Measurements from ENCODE around the gene APCDD1L. TPM values are rescaled to one million over a fixed set of nuclear protein-coding genes. Genes with fewer than 3 reads are reported as not detected.
"Not testable (repeated sequence)": the region's sequence is repeated elsewhere in the genome, so short reads cannot be mapped to it uniquely, and the experiment has no call there.

Gene APCDD1L
- total RNA-seq, 1 donor from 2014 or later = 4.2 TPM

DNA sequence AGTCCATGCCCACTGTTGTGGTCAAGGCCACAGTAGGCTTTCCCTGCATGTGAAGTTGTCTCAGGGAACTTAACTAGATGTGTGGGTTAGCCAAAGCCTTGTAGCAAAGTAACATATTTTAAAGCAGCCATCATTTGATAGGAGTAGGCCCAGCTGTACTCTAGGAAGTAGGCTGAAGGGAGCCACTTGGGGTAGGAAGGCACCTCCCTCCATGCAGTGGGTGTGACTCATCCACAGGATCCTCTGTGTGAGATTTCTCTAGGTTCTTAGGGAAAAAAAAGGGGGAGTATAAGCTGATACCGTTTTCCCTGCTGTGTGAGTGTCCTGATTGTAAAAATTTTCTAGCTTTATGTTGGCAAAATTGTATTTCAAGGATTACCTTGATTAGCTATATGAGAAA lies 81.4 kb downstream of the APCDD1L start:
- Histone ChIP-seq H3K4me1 (ENCODE audit: control insufficient read depth in 3 of 3, insufficient read depth in 3 of 3, low read length in 3 of 3) (peaks cover 12 to 25% (median 19%) of the 10 kb centered on the region in 3 donors), H3K4me3 (ENCODE audit: low read length in 3 of 3) (no peak overlapping the region), H3K27ac (ENCODE audit: low read depth, low read length) (no peak overlapping the region), H3K9ac (ENCODE audit: low read depth in 1 of 3, low read length in 3 of 3) (no peak overlapping the region), H3K36me3 (ENCODE audit: control insufficient read depth in 3 of 3, insufficient read depth in 3 of 3, low read length in 3 of 3) (peaks cover 0 to 10% (median 6%) of the 10 kb centered on the region in 3 donors), H3K27me3 (ENCODE audit: control insufficient read depth in 3 of 3, insufficient read depth in 3 of 3, low read length in 3 of 3) (no peaks in the 10 kb centered on the region), H3K9me3 (ENCODE audit: control insufficient read depth in 3 of 3, low read length in 3 of 3) (no peaks in the 10 kb centered on the region)

GRCh38 chr20:58433029-58433647 lies 82.1 kb downstream of the APCDD1L start:
- H3K9me3 ChIP-seq (ENCODE audit: control insufficient read depth in 3 of 3, low read length in 3 of 3) = no peaks in the 10 kb centered on the region
- no peak overlapping the region for H3K27ac ChIP-seq (ENCODE audit: low read depth, low read length)
- peaks cover 0 to 6% (median 6%) of the 10 kb centered on the region in 3 donors for H3K36me3 ChIP-seq (ENCODE audit: control insufficient read depth in 3 of 3, insufficient read depth in 3 of 3, low read length in 3 of 3)
- no peak overlapping the region for H3K4me3 ChIP-seq (ENCODE audit: low read length in 3 of 3)
- H3K27me3 ChIP-seq (ENCODE audit: control insufficient read depth in 3 of 3, insufficient read depth in 3 of 3, low read length in 3 of 3) = no peaks in the 10 kb centered on the region
- no peak overlapping the region for H3K9ac ChIP-seq (ENCODE audit: low read depth in 1 of 3, low read length in 3 of 3)
- peaks cover 12 to 25% (median 19%) of the 10 kb centered on the region in 3 donors for H3K4me1 ChIP-seq (ENCODE audit: control insufficient read depth in 3 of 3, insufficient read depth in 3 of 3, low read length in 3 of 3)

- Histone ChIP-seq H3K36me3 (ENCODE audit: control insufficient read depth in 3 of 3, insufficient read depth in 3 of 3, low read length in 3 of 3) (peaks cover 0 to 6% (median under 1%) of the 10 kb centered on the region in 3 donors), H3K9me3 (ENCODE audit: control insufficient read depth in 3 of 3, low read length in 3 of 3) (no peaks in the 10 kb centered on the region), H3K27ac (ENCODE audit: low read depth, low read length) (no peak overlapping the region), H3K9ac (ENCODE audit: low read depth in 1 of 3, low read length in 3 of 3) (no peak overlapping the region), H3K27me3 (ENCODE audit: control insufficient read depth in 3 of 3, insufficient read depth in 3 of 3, low read length in 3 of 3) (no peaks in the 10 kb centered on the region), H3K4me1 (ENCODE audit: control insufficient read depth in 3 of 3, insufficient read depth in 3 of 3, low read length in 3 of 3) (peaks cover 12 to 22% (median 19%) of the 10 kb centered on the region in 3 donors), H3K4me3 (ENCODE audit: low read length in 3 of 3) (no peak overlapping the region)
Measured at GRCh38 chr20:58432186-58432954, 82.8 kb downstream of the APCDD1L start.

DNA sequence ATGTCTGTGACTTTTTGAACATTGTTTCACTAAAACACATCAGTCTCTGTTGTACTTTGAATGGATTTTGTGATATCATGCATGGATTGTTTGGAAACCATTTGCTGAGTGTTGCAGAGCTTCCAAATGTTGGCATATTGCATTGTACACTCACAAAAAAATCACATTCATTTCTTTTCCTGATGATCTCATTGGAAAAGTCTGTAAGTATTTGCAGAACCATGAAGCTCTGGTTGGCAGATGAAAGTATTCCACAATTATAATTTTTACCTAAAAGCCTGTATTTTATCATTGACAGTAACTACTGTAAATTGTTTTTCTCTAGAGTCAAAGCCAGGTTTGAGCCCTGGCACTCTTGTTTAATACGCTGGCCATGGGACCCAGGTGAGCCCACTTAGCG lies 84.1 kb downstream of the APCDD1L start:
- no peak overlapping the region for H3K4me3 ChIP-seq (ENCODE audit: low read length in 3 of 3)

DNA sequence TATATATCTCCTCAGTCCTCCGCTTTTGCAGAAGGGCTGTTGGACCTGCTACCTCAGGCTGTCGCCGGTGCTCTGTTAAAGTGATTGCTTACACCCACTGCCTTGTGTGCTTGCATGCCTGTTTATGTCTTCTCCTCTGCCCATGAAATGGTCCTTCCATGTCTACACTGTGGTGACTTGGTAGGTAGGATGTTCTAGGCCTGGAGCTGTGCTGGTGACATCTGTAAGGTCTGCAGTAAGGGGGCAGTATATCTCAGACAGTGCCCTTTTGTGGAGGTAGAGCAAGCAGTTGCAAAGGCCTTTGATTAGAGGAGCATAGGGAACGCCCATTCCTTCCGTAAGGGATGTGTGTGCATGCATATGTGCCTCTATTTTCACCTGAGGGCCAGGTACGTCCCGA lies 85.9 kb downstream of the APCDD1L start:
- H3K4me3 ChIP-seq (ENCODE audit: low read length in 3 of 3) = no peak overlapping the region
- H3K9ac ChIP-seq (ENCODE audit: low read depth in 1 of 3, low read length in 3 of 3) = no peak overlapping the region
- H3K27ac ChIP-seq (ENCODE audit: low read depth, low read length) = no peak overlapping the region
- peaks cover 12 to 23% (median 22%) of the 10 kb centered on the region in 3 donors for H3K4me1 ChIP-seq (ENCODE audit: control insufficient read depth in 3 of 3, insufficient read depth in 3 of 3, low read length in 3 of 3)
- H3K27me3 ChIP-seq (ENCODE audit: control insufficient read depth in 3 of 3, insufficient read depth in 3 of 3, low read length in 3 of 3) = no peaks in the 10 kb centered on the region
- H3K36me3 ChIP-seq (ENCODE audit: control insufficient read depth in 3 of 3, insufficient read depth in 3 of 3, low read length in 3 of 3) = peaks cover 0 to 4% (median 0%) of the 10 kb centered on the region in 3 donors
- no peaks in the 10 kb centered on the region for H3K9me3 ChIP-seq (ENCODE audit: control insufficient read depth in 3 of 3, low read length in 3 of 3)

More for the DNA sequence above, 84.1 kb downstream of the APCDD1L start:
- peaks cover 0 to 6% (median 0%) of the 10 kb centered on the region in 3 donors for H3K36me3 ChIP-seq (ENCODE audit: control insufficient read depth in 3 of 3, insufficient read depth in 3 of 3, low read length in 3 of 3)
- H3K9me3 ChIP-seq (ENCODE audit: control insufficient read depth in 3 of 3, low read length in 3 of 3) = no peaks in the 10 kb centered on the region
- no peak overlapping the region for H3K9ac ChIP-seq (ENCODE audit: low read depth in 1 of 3, low read length in 3 of 3)
- H3K27me3 ChIP-seq (ENCODE audit: control insufficient read depth in 3 of 3, insufficient read depth in 3 of 3, low read length in 3 of 3) = no peaks in the 10 kb centered on the region
- no peak overlapping the region for H3K27ac ChIP-seq (ENCODE audit: low read depth, low read length)
- H3K4me1 ChIP-seq (ENCODE audit: control insufficient read depth in 3 of 3, insufficient read depth in 3 of 3, low read length in 3 of 3) = peaks cover 12 to 22% (median 19%) of the 10 kb centered on the region in 3 donors

DNA sequence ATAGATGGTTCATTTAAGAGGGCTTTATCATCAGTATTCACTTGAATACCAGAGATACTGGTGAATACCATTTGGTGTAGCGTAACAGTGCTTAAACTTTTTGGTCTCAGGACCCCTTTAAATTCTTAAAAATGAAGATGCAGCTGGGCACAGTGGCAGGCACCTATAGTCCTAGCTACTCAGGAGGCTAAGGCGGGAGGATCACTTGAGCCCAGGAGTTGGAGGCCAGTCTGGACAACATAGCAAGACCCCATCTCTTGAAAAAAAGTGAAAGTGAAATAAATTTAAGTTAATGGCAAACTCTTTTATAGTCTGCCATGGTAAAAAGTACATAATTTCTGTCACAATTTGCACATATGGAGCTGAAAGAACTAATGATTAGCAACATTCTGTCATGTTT lies 86.8 kb downstream of the APCDD1L start:
- Histone ChIP-seq H3K27me3 (ENCODE audit: control insufficient read depth in 3 of 3, insufficient read depth in 3 of 3, low read length in 3 of 3) (no peaks in the 10 kb centered on the region), H3K36me3 (ENCODE audit: control insufficient read depth in 3 of 3, insufficient read depth in 3 of 3, low read length in 3 of 3) (peaks cover 0 to 4% (median 0%) of the 10 kb centered on the region in 3 donors), H3K27ac (ENCODE audit: low read depth, low read length) (no peak overlapping the region), H3K9me3 (ENCODE audit: control insufficient read depth in 3 of 3, low read length in 3 of 3) (no peaks in the 10 kb centered on the region), H3K9ac (ENCODE audit: low read depth in 1 of 3, low read length in 3 of 3) (no peak overlapping the region), H3K4me3 (ENCODE audit: low read length in 3 of 3) (no peak overlapping the region), H3K4me1 (ENCODE audit: control insufficient read depth in 3 of 3, insufficient read depth in 3 of 3, low read length in 3 of 3) (peaks cover 12 to 23% (median 19%) of the 10 kb centered on the region in 3 donors)

DNA sequence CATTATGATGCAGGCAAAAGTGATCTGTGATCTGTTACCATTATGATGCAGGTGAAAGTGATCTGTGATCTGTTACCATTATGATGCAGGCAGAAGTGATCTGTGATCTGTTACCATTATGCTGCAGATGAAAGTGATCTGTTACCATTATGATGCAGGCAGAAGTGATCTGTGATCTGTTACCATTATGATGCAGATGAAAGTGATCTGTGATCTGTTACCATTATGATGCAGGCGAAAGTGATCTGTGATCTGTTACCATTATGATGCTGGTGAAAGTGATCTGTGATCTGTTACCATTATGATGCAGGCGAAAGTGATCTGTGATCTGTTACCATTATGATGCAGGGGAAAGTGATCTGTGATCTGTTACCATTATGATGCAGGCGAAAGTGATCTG lies 87.6 kb downstream of the APCDD1L start:
- H3K36me3 ChIP-seq (ENCODE audit: control insufficient read depth in 3 of 3, insufficient read depth in 3 of 3, low read length in 3 of 3); H3K27ac ChIP-seq (ENCODE audit: low read depth, low read length); H3K9me3 ChIP-seq (ENCODE audit: control insufficient read depth in 3 of 3, low read length in 3 of 3); H3K27me3 ChIP-seq (ENCODE audit: control insufficient read depth in 3 of 3, insufficient read depth in 3 of 3, low read length in 3 of 3); H3K4me3 ChIP-seq (ENCODE audit: low read length in 3 of 3); H3K9ac ChIP-seq (ENCODE audit: low read depth in 1 of 3, low read length in 3 of 3): not testable (repeated sequence)
- peaks cover 9 to 15% (median 12%) of the 10 kb centered on the region in 3 donors for H3K4me1 ChIP-seq (ENCODE audit: control insufficient read depth in 3 of 3, insufficient read depth in 3 of 3, low read length in 3 of 3)

DNA sequence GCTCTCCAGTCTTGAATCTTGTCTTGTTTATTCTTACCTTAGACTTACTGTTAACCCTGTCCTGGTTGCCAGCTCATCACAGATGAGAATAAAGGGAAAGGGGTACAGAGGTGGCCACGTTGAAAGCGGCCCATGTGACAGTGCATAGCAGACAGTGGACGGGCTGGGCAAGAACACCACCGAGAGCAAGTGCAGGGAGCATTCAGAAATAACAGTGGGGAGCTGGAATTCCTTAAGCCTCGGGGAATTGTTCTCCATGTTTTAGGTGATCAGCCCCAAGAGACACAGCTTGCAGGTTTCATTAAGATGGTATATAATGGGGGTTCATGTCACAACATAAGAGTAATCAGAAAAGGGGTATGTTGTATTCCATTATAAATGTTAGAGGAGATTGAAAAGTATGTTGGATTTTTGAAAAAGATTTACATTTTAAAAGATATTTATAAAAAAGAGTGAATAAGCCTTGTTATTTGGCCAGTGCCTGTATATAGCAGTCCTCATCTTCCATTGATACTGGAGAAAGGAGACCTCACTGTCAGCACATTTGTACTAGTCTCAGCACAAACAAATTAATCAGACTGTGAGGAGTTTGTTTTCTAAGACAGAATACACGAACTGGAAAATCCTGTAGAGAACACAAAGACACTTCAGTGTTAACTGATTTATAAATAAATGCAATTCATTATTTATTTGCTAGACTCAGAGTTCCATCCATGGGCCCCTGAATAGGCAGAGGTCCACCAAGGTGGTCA lies 90.8 kb downstream of the APCDD1L start:
- Histone ChIP-seq H3K27me3 (ENCODE audit: control insufficient read depth in 3 of 3, insufficient read depth in 3 of 3, low read length in 3 of 3) (no peaks in the 10 kb centered on the region), H3K4me1 (ENCODE audit: control insufficient read depth in 3 of 3, insufficient read depth in 3 of 3, low read length in 3 of 3) (peaks cover 0 to 4% (median 0%) of the 10 kb centered on the region in 3 donors), H3K4me3 (ENCODE audit: low read length in 3 of 3) (no peak overlapping the region), H3K36me3 (ENCODE audit: control insufficient read depth in 3 of 3, insufficient read depth in 3 of 3, low read length in 3 of 3) (peaks cover 5 to 10% (median 7%) of the 10 kb centered on the region in 3 donors), H3K27ac (ENCODE audit: low read depth, low read length) (no peak overlapping the region), H3K9ac (ENCODE audit: low read depth in 1 of 3, low read length in 3 of 3) (no peak overlapping the region), H3K9me3 (ENCODE audit: control insufficient read depth in 3 of 3, low read length in 3 of 3) (no peaks in the 10 kb centered on the region)

GRCh38 chr20:58421497-58421850 lies 93.7 kb downstream of the APCDD1L start:
- Histone ChIP-seq H3K4me3 (ENCODE audit: low read length in 3 of 3) (no peak overlapping the region), H3K27ac (ENCODE audit: low read depth, low read length) (no peak overlapping the region), H3K4me1 (ENCODE audit: control insufficient read depth in 3 of 3, insufficient read depth in 3 of 3, low read length in 3 of 3) (peaks cover 0 to 7% (median 0%) of the 10 kb centered on the region in 3 donors), H3K36me3 (ENCODE audit: control insufficient read depth in 3 of 3, insufficient read depth in 3 of 3, low read length in 3 of 3) (peaks cover 3 to 17% (median 9%) of the 10 kb centered on the region in 3 donors), H3K9ac (ENCODE audit: low read depth in 1 of 3, low read length in 3 of 3) (no peak overlapping the region), H3K9me3 (ENCODE audit: control insufficient read depth in 3 of 3, low read length in 3 of 3) (no peaks in the 10 kb centered on the region), H3K27me3 (ENCODE audit: control insufficient read depth in 3 of 3, insufficient read depth in 3 of 3, low read length in 3 of 3) (no peaks in the 10 kb centered on the region)

Measured in skeletal muscle tissue (tissue), 4 donors.